GM21360 (cell line): Measurements from ENCODE around the gene EPN2.
"Not testable (repeated sequence)": the region's sequence is repeated elsewhere in the genome, so short reads cannot be mapped to it uniquely, and the experiment has no call there.

Source experiments
- ATAC-seq: cut with Tn5 transposase; IDR thresholded peaks from one replicate; pipeline ENCODE4 v1.9.1; 2021; ENCODE audit warnings: mild to moderate bottlenecking, moderate library complexity; ENCODE audit not compliant: unreplicated experiment

The EPN2 gene

GRCh38 chr17:19237139-19237388 is at the start of gene EPN2:
EPN2 (plus strand) TSS chr17:19237366; CDS start chr17:19283120, 45,754 bp downstream.
- ATAC-seq = not testable (repeated sequence)

- ATAC-seq = not testable (repeated sequence)
Observed at GRCh38 chr17:19187883-19188869, 49.0 kb upstream of the EPN2 start.

- not testable (repeated sequence) for ATAC-seq
Observed at GRCh38 chr17:19188870-19189708, 48.1 kb upstream of the EPN2 start.

- not testable (repeated sequence) for ATAC-seq
Observed at GRCh38 chr17:19189781-19190405, 47.3 kb upstream of the EPN2 start.

GRCh38 chr17:19196382-19197204 is 40.6 kb upstream of the EPN2 start:
- not testable (repeated sequence) for ATAC-seq

GRCh38 chr17:19202448-19202847 is 34.7 kb upstream of the EPN2 start:
- ATAC-seq = not testable (repeated sequence)

GRCh38 chr17:19203429-19203828 is 33.7 kb upstream of the EPN2 start:
- not testable (repeated sequence) for ATAC-seq

- not testable (repeated sequence) for ATAC-seq
Observed at GRCh38 chr17:19215074-19215860, 21.9 kb upstream of the EPN2 start.

DNA sequence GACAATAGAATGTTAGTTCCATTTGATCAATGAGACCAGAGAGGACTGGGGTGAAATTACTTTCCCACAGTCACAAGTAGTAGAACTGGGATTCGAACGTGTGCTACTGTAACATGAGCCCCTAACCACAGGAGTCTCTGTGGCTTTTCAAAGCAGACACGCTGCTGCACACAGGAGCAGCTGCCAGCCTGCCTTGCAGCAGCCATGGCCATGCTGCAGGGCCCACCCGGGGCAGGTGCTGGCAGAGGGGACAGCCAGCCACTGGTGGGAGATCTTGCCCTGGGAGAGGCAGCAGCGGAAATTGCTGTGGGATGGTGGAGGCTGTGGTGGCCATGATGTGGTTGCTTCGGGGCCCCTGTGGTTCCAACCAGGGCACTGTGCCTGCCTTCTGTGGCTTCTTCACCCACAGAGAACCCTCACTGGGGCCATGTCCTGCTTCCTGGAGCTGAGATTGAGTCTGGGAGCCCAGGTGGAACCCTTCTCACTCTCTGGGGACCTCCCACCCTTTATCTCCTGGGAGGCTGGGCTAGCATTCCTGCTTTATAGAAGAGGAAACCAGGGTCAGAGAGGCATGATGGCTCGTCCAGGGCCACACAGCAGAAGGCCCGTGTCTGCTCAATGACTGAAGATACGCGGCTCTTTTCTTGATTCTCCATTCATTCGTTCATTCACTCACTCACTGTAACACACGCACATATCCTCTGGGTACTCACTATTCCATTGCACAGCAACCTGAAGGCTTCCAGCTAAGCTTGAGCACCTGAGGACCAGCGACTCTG is 20.8 kb upstream of the EPN2 start:
- not testable (repeated sequence) for ATAC-seq

DNA sequence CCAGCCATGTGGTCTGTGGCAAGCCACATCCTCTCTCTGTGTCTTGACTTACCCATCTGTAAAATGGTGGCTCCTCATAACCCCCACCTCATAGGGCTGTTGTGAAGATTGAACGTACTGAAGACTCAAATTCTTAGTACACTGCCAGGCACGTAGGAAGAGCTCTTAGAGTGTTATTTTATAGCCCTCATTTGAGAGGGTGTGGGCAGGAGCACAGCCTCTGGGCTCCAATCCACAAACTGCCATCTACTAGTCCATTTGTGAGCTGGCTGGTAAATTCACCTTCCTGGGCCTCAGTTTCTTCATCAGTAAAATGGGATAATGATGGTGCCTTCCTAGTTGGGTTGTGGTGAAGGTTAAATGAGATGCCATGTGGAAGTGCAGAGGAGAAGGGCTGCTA is 18.3 kb upstream of the EPN2 start:
- ATAC-seq = not testable (repeated sequence)

- ATAC-seq = not testable (repeated sequence)
Observed at GRCh38 chr17:19219384-19219783, 17.8 kb upstream of the EPN2 start.

GRCh38 chr17:19220195-19220594 is 17.0 kb upstream of the EPN2 start:
- ATAC-seq = not testable (repeated sequence)

- ATAC-seq = not testable (repeated sequence)
Observed at GRCh38 chr17:19226610-19227588, 10.3 kb upstream of the EPN2 start.

DNA sequence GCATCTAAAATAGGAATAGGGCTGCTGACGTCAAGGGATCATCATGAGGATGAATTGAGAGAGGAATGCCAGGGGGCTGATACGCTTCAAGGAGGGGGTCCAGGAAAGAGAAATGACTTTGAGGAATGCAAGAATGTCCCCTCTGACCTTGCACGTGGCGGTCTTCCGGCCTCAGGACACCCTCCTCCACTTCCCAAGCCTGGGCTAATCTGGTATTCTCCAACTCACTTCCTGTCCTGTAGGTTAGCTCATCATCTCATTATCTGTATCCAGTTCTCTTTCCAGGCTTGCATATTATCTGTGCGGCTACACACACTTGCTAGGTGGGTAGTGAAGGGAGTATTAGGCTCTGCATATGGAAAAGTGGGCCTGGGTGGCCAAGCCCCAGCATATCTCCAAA is 2.5 kb upstream of the EPN2 start:
- ATAC-seq = not testable (repeated sequence)

GRCh38 chr17:19236351-19237138 is 621 bp upstream of the EPN2 start:
- ATAC-seq = peak; percentile 29

DNA sequence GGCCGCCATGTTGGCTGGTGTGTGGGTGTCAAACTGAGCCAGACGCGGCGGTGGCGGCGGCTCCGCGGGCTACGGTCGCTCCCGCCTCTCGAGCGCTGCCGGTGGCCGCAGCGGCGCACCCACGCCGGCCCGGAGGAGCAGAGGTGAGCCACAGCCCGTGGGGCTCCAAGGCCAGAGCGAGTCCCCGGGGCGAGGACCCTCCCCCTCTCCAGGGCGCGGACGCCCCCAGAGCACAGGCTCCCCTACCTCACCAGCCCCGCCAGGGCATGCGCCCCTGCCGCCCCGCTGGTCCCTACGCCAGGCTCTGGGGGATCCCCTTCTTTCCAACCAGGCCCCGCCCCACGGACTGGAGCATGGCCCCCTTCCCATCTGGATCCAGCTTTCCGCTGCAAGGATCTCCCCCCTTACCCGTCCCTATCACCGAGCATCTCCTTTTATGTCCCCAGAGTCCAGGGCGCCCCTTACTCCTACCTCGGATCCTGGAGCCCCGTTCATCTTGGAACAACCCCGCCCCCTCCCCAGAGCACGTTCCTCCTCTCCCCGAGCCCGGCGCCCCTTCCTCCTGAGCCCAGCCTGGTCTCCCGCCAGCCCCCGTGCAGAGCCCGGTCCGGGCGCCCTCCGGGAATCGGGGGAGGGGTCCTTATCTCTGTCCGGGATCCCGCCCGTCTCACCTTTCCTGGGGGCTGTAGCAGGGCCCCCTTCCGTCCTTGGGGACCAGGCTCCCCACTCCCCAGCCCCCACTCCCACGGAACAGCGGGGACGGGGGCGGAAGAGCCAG is 412 bp downstream of the EPN2 start:
- peak; percentile 71 for ATAC-seq
